Endodermal cell (in vitro differentiated cells): ENCODE measurements around the gene YY1. TPM values are rescaled to one million over a fixed set of nuclear protein-coding genes. Genes with fewer than 3 reads are reported as not detected.
A peak's percentile ranks its signal among the peaks of the same experiment; 100 is the strongest.

Experiments
- DNase-seq: peaks from one replicate; pipeline ENCODE4 v3.0.0-alpha.2; 2017
- H3K27ac ChIP-seq: 2 replicates; pipeline ENCODE4 v1.5.1; 2013; ENCODE audit warnings: mild to moderate bottlenecking, low read depth, low read length, moderate library complexity
- H3K27me3 ChIP-seq: 2 replicates; pipeline ENCODE4 v1.6.1; 2013; ENCODE audit warnings: mild to moderate bottlenecking, low read length, moderate library complexity; ENCODE audit not compliant: insufficient read depth, control insufficient read depth, poor library complexity, severe bottlenecking
- H3K36me3 ChIP-seq: 2 replicates; pipeline ENCODE4 v1.7.0; 2013; ENCODE audit warnings: mild to moderate bottlenecking, low read length, moderate library complexity; ENCODE audit not compliant: control insufficient read depth, insufficient read depth
- H3K4me1 ChIP-seq: one replicate; pipeline ENCODE4 v1.7.0; 2013; ENCODE audit warnings: low read length; ENCODE audit not compliant: control insufficient read depth, insufficient read depth
- H3K4me3 ChIP-seq: 2 replicates; pipeline ENCODE4 v1.5.1; 2013; ENCODE audit warnings: mild to moderate bottlenecking, low read length, moderate library complexity
- H3K9ac ChIP-seq: 2 replicates; pipeline ENCODE4 v1.6.1; 2013; ENCODE audit warnings: mild to moderate bottlenecking, low read length, moderate library complexity; ENCODE audit not compliant: poor library complexity, severe bottlenecking; ENCODE audit errors: extremely low read depth
- H3K9me3 ChIP-seq: 2 replicates; pipeline ENCODE4 v1.6.1; 2013; ENCODE audit warnings: mild to moderate bottlenecking, low read length, moderate library complexity; ENCODE audit not compliant: control insufficient read depth
- H3K27ac Mint-ChIP-seq: 2 replicates; pipeline ENCODE4 v1.8.0; 2020; ENCODE audit warnings: mixed read lengths
- H3K27me3 Mint-ChIP-seq: 2 replicates; pipeline ENCODE4 v1.8.0; 2021; ENCODE audit warnings: mild to moderate bottlenecking, mixed read lengths; ENCODE audit not compliant: insufficient read depth
- H3K36me3 Mint-ChIP-seq: 2 replicates; pipeline ENCODE4 v1.8.0; 2020; ENCODE audit warnings: low read depth, mixed read lengths
- H3K4me1 Mint-ChIP-seq: 2 replicates; pipeline ENCODE4 v1.8.0; 2020; ENCODE audit warnings: mixed read lengths
- H3K4me3 Mint-ChIP-seq: 2 replicates; pipeline ENCODE4 v1.8.0; 2020; ENCODE audit warnings: mild to moderate bottlenecking, moderate library complexity, mixed read lengths
- H3K9me3 Mint-ChIP-seq: 2 replicates; pipeline ENCODE4 v1.8.0; 2020; ENCODE audit warnings: mild to moderate bottlenecking, mixed read lengths
- WGBS, 2 experiments: methylation state at CpG; one replicate each; pipeline versions ENCODE4 v1.1.5 to v1.1.7; 2013; ENCODE audit warnings: missing lambda C conversion rate in 2 of 2, mixed read lengths in 1 of 2; ENCODE audit not compliant: insufficient coverage in 1 of 2, insufficient read length in 1 of 2; 5-methylcytosine and 5-hydroxymethylcytosine counted together
- total RNA-seq, 2 donors: library from RNA; stranded (reverse); fragmentation: NEBNext Ultra II Directional in 1 of 2; extraction: Animal tissue kit (Norgen Biotek cat#: 25700) in 1 of 2; gene quantifications; 2 replicates in 1 of 2; 3 replicates in 1 of 2; pipeline ENCODE4 v1.2.1, GENCODE V29; 2021
- TF ChIP-seq, protein P1 (sequence below): fragments of 200-600 bp; sonication (generic); conservative IDR thresholded peaks from 2 replicates; pipeline ENCODE4 v1.5.0; 2021; ENCODE audit warnings: antibody characterized with exemption, mild to moderate bottlenecking

YY1 gene
- total RNA-seq, 2 donors from 2014 or later = 94.8 to 103 TPM

- Histone ChIP-seq H3K9me3 (no peaks in the 10 kb centered on the region), H3K36me3 (no peaks in the 10 kb centered on the region), H3K27me3 (no peaks in the 10 kb centered on the region), H3K4me3 (no peak overlapping the region), H3K27ac (no peak overlapping the region), H3K4me1 (peaks cover under 1% of the 10 kb centered on the region), H3K9ac (no peak overlapping the region)
- no peaks in the 10 kb centered on the region for H3K36me3 Mint-ChIP-seq
- WGBS, 2 experiments = 62 to 75% methylated on average over 16 to 40 of the region's 40 CpGs
- peaks cover 4% of the 10 kb centered on the region for H3K4me1 Mint-ChIP-seq
- H3K27me3 Mint-ChIP-seq = no peaks in the 10 kb centered on the region
- TF ChIP-seq, protein P1, sequence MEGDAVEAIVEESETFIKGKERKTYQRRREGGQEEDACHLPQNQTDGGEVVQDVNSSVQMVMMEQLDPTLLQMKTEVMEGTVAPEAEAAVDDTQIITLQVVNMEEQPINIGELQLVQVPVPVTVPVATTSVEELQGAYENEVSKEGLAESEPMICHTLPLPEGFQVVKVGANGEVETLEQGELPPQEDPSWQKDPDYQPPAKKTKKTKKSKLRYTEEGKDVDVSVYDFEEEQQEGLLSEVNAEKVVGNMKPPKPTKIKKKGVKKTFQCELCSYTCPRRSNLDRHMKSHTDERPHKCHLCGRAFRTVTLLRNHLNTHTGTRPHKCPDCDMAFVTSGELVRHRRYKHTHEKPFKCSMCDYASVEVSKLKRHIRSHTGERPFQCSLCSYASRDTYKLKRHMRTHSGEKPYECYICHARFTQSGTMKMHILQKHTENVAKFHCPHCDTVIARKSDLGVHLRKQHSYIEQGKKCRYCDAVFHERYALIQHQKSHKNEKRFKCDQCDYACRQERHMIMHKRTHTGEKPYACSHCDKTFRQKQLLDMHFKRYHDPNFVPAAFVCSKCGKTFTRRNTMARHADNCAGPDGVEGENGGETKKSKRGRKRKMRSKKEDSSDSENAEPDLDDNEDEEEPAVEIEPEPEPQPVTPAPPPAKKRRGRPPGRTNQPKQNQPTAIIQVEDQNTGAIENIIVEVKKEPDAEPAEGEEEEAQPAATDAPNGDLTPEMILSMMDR = peak; percentile 96
- DNase-seq = peak; percentile 91
- H3K4me3 Mint-ChIP-seq = no peak overlapping the region
- no peaks in the 10 kb centered on the region for H3K9me3 Mint-ChIP-seq
- H3K27ac Mint-ChIP-seq = no peak overlapping the region
Observed at GRCh38 chr14:100317912-100318808, 79.2 kb downstream of the YY1 start.

DNA sequence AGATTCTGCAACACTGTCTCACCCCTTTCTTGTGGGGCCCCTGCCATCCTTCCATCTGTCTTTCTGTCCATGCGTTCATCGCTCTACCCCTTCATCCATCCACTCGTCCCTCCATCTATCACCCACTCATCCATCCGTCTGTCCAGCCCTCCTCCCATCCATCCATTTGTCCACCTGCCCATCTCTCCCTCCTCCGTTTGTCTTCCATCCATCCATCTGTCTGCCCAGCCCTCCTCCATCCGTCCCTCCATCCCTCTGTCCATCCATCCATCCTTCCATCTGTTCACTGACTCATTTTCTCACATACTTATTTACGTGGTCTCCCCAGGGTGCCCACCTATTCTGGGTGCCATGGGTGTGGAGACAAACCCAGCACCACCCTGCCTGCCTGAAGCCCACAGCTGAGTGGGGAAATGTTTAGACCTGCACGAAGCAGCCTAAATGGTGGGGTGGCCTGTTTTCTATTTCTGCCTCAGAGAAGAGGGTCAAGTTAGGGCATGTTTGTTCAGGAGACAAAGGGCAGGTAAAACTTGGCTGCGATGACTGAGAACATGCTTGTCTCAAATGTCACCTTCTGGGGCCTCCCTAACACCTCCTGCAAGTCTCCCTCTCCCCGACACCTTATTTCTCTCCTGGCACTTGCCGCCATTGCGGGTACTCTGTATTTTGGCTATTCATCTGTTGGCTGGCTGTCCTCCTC lies 81.4 kb downstream of the YY1 start:
- DNase-seq = no peak
- TF ChIP-seq, protein P1 = no peak
- Histone ChIP-seq H3K4me3 (no peak overlapping the region), H3K4me1 (no peaks in the 10 kb centered on the region), H3K27ac (no peak overlapping the region), H3K9me3 (no peaks in the 10 kb centered on the region), H3K36me3 (no peaks in the 10 kb centered on the region), H3K9ac (no peak overlapping the region), H3K27me3 (no peaks in the 10 kb centered on the region)
- H3K27me3 Mint-ChIP-seq = peaks cover 3% of the 10 kb centered on the region
- H3K4me1 Mint-ChIP-seq = peaks cover 2% of the 10 kb centered on the region
- H3K9me3 Mint-ChIP-seq = no peaks in the 10 kb centered on the region
- H3K36me3 Mint-ChIP-seq = no peaks in the 10 kb centered on the region
- 91 to 94% methylated on average over 12 of the region's 12 CpGs for WGBS, 2 experiments
- H3K27ac Mint-ChIP-seq = no peak overlapping the region
- no peak overlapping the region for H3K4me3 Mint-ChIP-seq

GRCh38 chr14:100321473-100322137 lies 82.7 kb downstream of the YY1 start:
- DNase-seq = peak; percentile 56
- H3K4me1 Mint-ChIP-seq = peaks cover 2% of the 10 kb centered on the region

More at GRCh38 chr14:100321473-100322137, 82.7 kb downstream of the YY1 start:
- Mint-ChIP-seq H3K27ac (no peak overlapping the region), H3K4me3 (no peak overlapping the region), H3K36me3 (no peaks in the 10 kb centered on the region), H3K27me3 (peaks cover 3% of the 10 kb centered on the region), H3K9me3 (no peaks in the 10 kb centered on the region)
- Histone ChIP-seq H3K4me3 (no peak overlapping the region), H3K4me1 (no peaks in the 10 kb centered on the region), H3K36me3 (no peaks in the 10 kb centered on the region), H3K27me3 (no peaks in the 10 kb centered on the region), H3K27ac (no peak overlapping the region), H3K9ac (no peak overlapping the region), H3K9me3 (no peaks in the 10 kb centered on the region)
- 90 to 98% methylated on average over 7 to 9 of the region's 9 CpGs for WGBS, 2 experiments
- TF ChIP-seq, protein P1 = no peak
